Neuronal stem cell (in vitro differentiated cells): Measurements from ENCODE around the gene B3GNT9.

Source experiments
- DNase-seq: peaks from one replicate; pipeline ENCODE4 v3.0.0-alpha.2; 2013; ENCODE audit warnings: low spot score
- H2AFZ ChIP-seq: one replicate; pipeline ENCODE4 v1.6.1; 2013; ENCODE audit warnings: mild to moderate bottlenecking, low read length, inconsistent platforms
- H2AK5ac ChIP-seq: 2 replicates; pipeline ENCODE4 v1.6.1; 2013; ENCODE audit warnings: low read depth, mild to moderate bottlenecking, inconsistent platforms, low read length, moderate library complexity, mixed read lengths
- H2BK120ac ChIP-seq: 2 replicates; pipeline ENCODE4 v1.6.1; 2013; ENCODE audit warnings: low read depth, mild to moderate bottlenecking, inconsistent platforms, low read length, moderate library complexity, mixed read lengths
- H2BK12ac ChIP-seq: one replicate; pipeline ENCODE4 v1.6.1; 2013; ENCODE audit warnings: low read length, inconsistent platforms
- H2BK15ac ChIP-seq: 2 replicates; pipeline ENCODE4 v1.6.1; 2013; ENCODE audit warnings: mild to moderate bottlenecking, low read length, inconsistent platforms, mixed read lengths
- H2BK5ac ChIP-seq: one replicate; pipeline ENCODE4 v1.6.1; 2013; ENCODE audit warnings: inconsistent platforms, mild to moderate bottlenecking, low read length, moderate library complexity
- H3K14ac ChIP-seq: one replicate; pipeline ENCODE4 v1.6.1; 2013; ENCODE audit warnings: low read length, inconsistent platforms
- H3K18ac ChIP-seq: 2 replicates; pipeline ENCODE4 v1.6.1; 2013; ENCODE audit warnings: low read length, inconsistent platforms
- H3K23ac ChIP-seq: 2 replicates; pipeline ENCODE4 v1.6.1; 2013; ENCODE audit warnings: low read depth, mild to moderate bottlenecking, mixed read lengths, low read length, inconsistent platforms; ENCODE audit not compliant: poor library complexity
- H3K27ac ChIP-seq: replicated peaks from 3 replicates; pipeline ENCODE4 v1.5.1; 2013; ENCODE audit warnings: low read length, inconsistent platforms
- H3K27me3 ChIP-seq, 3 experiments: 2 replicates each; pipeline ENCODE4 v1.6.1; 2013; ENCODE audit warnings: low read length in 3 of 3, mild to moderate bottlenecking in 2 of 3, inconsistent platforms in 1 of 3, low read depth in 1 of 3, mixed read lengths in 1 of 3, moderate library complexity in 1 of 3; ENCODE audit not compliant: control insufficient read depth in 3 of 3, insufficient read depth in 3 of 3
- H3K36me3 ChIP-seq, 2 donors: replicated peaks in 1 of 2; 2 replicates each; pipeline ENCODE4 v1.6.1; 2013; ENCODE audit warnings: low read length in 2 of 2; ENCODE audit not compliant: control insufficient read depth in 2 of 2, insufficient read depth in 2 of 2
- H3K4ac ChIP-seq: 2 replicates; pipeline ENCODE4 v1.6.1; 2013; ENCODE audit warnings: inconsistent platforms, mild to moderate bottlenecking, low read length, moderate library complexity
- H3K4me1 ChIP-seq, 2 donors: 1 replicate in 1 of 2; 2 replicates in 1 of 2; pipeline ENCODE4 v1.6.1; 2013; ENCODE audit warnings: low read length in 2 of 2, low read depth in 1 of 2; ENCODE audit not compliant: control insufficient read depth in 2 of 2, insufficient read depth in 1 of 2
- H3K4me2 ChIP-seq: one replicate; pipeline ENCODE4 v1.6.1; 2013; ENCODE audit warnings: mild to moderate bottlenecking, low read length, inconsistent platforms; ENCODE audit not compliant: insufficient read depth, poor library complexity, severe bottlenecking
- H3K4me3 ChIP-seq, 2 donors: 2 replicates each; pipeline ENCODE4 v1.5.1; 2013; ENCODE audit warnings: low read length in 2 of 2, mild to moderate bottlenecking in 2 of 2, inconsistent platforms in 1 of 2, moderate library complexity in 1 of 2
- H3K79me1 ChIP-seq: one replicate; pipeline ENCODE4 v1.6.1; 2013; ENCODE audit warnings: low read depth, mild to moderate bottlenecking, inconsistent platforms, low read length, moderate library complexity
- H3K9ac ChIP-seq: one replicate; pipeline ENCODE4 v1.6.1; 2013; ENCODE audit warnings: mild to moderate bottlenecking, low read depth, low read length, inconsistent platforms; ENCODE audit not compliant: poor library complexity
- H3K9me3 ChIP-seq, 2 donors: replicated peaks in 1 of 2; 2 replicates each; pipeline versions ENCODE3 to v1.6.1; 2013; ENCODE audit warnings: low read length in 2 of 2, mild to moderate bottlenecking in 2 of 2, inconsistent platforms in 1 of 2, low read depth in 1 of 2, mixed read lengths in 1 of 2, moderate library complexity in 1 of 2; ENCODE audit not compliant: control insufficient read depth in 2 of 2, insufficient read depth in 1 of 2
- H4K8ac ChIP-seq: one replicate; pipeline ENCODE4 v1.6.1; 2013; ENCODE audit warnings: low read depth, mild to moderate bottlenecking, inconsistent platforms, low read length, moderate library complexity
- H4K91ac ChIP-seq: one replicate; pipeline ENCODE4 v1.6.1; 2013; ENCODE audit warnings: low read length, low read depth, mild to moderate bottlenecking, inconsistent platforms; ENCODE audit not compliant: poor library complexity
- WGBS, 2 donors: extraction: QIAGEN DNeasy Blood & Tissue Kit; methylation state at CpG; one replicate each; pipeline ENCODE4 v1.1.7; 2013; ENCODE audit warnings: missing lambda C conversion rate in 2 of 2, mixed read lengths in 1 of 2; ENCODE audit not compliant: insufficient read length in 2 of 2, insufficient replicate concordance in 1 of 2; ENCODE audit errors: extremely low coverage in 2 of 2; 5-methylcytosine and 5-hydroxymethylcytosine counted together

The B3GNT9 gene

DNA sequence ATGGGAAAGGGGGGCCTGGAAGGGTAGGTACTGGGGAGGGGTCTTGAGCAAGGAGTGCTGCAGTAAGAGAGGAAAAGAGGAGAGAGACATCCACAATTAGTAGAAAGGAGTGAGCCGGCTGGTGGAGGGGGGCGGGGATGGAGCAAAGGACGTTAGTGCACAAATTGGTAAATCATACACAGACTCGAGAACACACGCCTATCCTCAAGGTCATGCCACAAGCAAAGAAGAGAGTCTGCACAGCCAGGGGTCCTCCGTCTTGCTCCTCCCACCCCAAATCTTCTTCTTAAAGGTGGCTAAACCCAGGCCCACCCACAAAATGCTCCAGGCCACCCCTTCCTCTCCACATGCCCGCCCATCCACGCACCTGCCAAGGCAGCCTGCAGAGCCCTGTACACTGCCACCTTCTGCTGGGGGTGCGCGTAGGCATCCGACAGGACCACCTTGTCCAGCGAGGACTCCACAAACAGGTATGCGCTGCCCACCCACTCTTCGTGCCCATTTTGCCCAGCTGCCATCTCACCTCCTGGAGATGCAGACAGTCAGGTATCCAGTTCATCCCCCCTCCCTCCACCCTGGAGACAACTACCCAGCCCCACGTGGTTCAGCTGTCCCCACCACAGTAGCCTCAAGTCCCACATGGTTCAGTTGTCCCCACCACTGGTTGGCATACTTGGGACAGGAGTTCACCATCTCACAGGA is 5.5 kb upstream of the B3GNT9 start:
- no peak for DNase-seq
- H2BK120ac ChIP-seq = no peak overlapping the region
- H3K18ac ChIP-seq = peak overlapping the region; percentile 64
- peaks cover 0 to 3% of the 10 kb centered on the region in 2 donors for H3K9me3 ChIP-seq
- no peak overlapping the region for H3K4me2 ChIP-seq
- H3K4me3 ChIP-seq = no peak overlapping the region
- no peak overlapping the region for H4K8ac ChIP-seq
- peaks cover 2% of the 10 kb centered on the region for H3K79me1 ChIP-seq
- H3K27me3 ChIP-seq = peaks cover 63 to 96% (median 96%) of the 10 kb centered on the region in 3 experiments
- no peak overlapping the region for H3K27ac ChIP-seq
- peak overlapping the region; percentile 53 for H3K9ac ChIP-seq
- H3K4me1 ChIP-seq = peaks cover 4 to 6% of the 10 kb centered on the region in 2 donors
- no peak overlapping the region for H2BK15ac ChIP-seq
- no CpG with 5 or more reads among the region's 15 CpGs for WGBS, 2 donors
- H4K91ac ChIP-seq = no peak overlapping the region
- peak overlapping the region; percentile 73 for H3K23ac ChIP-seq
- no peak overlapping the region for H2BK5ac ChIP-seq
- H2BK12ac ChIP-seq = no peak overlapping the region
- no peaks in the 10 kb centered on the region for H3K36me3 ChIP-seq
- no peak overlapping the region for H3K14ac ChIP-seq
- H3K4ac ChIP-seq = no peak overlapping the region
- peak overlapping the region; percentile 91 for H2AK5ac ChIP-seq
- H2AFZ ChIP-seq = no peak overlapping the region

DNA sequence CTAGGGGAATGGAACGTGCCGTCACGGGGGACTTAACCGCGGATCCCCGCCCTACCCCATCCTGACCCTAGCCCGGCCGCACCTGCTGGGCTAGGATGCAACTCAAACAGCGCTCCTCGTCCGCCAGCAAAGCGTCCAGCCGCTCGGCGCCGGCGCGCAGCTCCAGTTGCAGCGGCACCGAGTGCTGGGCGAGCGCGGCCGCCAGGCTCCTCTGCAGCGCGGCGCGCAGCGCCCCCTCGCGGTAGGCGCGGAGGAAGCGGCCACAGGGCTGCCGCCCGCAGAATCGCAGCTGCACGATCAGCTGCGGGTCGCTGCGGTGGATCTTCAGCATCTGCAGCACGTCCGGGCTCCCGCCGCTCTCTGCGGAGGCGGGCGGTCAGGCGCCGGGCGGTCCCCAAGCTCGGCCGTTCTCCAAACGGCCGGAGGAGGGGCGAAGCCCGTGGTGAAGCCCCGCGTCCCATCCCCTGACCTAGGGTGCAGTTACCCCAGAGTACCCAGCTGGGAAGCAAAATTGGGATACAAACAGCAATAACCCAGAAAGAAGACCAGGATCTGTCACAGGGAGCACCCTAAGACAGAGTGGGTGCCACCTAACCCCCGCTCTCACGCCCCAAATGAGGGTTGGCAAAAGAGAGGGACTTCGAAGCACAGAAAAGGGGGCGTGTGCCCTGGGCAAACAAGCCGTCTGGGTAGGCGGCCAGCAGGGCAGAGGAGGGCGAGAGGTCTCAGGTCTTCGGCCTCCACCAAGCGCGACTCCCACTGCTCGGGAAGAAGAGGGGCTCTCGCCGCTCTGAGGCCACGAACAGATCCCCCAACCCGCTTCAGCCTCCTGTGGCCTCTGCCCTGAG is 4.7 kb upstream of the B3GNT9 start:
- H3K9ac ChIP-seq = peak overlapping the region; percentile 50
- H2BK120ac ChIP-seq = no peak overlapping the region
- H3K4me1 ChIP-seq = peaks cover 6 to 8% of the 10 kb centered on the region in 2 donors
- H3K27me3 ChIP-seq = peaks cover 59 to 96% (median 91%) of the 10 kb centered on the region in 3 experiments
- no peaks in the 10 kb centered on the region for H3K36me3 ChIP-seq
- no peak overlapping the region for H3K14ac ChIP-seq
- H4K91ac ChIP-seq = no peak overlapping the region
- H3K4ac ChIP-seq = no peak overlapping the region
- H3K18ac ChIP-seq = peak overlapping the region; percentile 64
- peak overlapping the region; percentile 33 to 56 for H3K4me3 ChIP-seq
- no peak overlapping the region for H4K8ac ChIP-seq
- H2BK15ac ChIP-seq = no peak overlapping the region
- H2BK12ac ChIP-seq = no peak overlapping the region
- peak overlapping the region; percentile 73 for H3K23ac ChIP-seq
- peaks cover 0 to under 1% of the 10 kb centered on the region in 2 donors for H3K9me3 ChIP-seq
- H2AK5ac ChIP-seq = peak overlapping the region; percentile 91
- H3K27ac ChIP-seq = no peak overlapping the region
- WGBS, 2 donors = no CpG with 5 or more reads among the region's 74 CpGs
- peaks cover 2% of the 10 kb centered on the region for H3K79me1 ChIP-seq
- peak overlapping the region; percentile 88 for H2AFZ ChIP-seq
- peak; percentile 82 for DNase-seq
- no peak overlapping the region for H2BK5ac ChIP-seq
- H3K4me2 ChIP-seq = peak overlapping the region; percentile 64

DNA sequence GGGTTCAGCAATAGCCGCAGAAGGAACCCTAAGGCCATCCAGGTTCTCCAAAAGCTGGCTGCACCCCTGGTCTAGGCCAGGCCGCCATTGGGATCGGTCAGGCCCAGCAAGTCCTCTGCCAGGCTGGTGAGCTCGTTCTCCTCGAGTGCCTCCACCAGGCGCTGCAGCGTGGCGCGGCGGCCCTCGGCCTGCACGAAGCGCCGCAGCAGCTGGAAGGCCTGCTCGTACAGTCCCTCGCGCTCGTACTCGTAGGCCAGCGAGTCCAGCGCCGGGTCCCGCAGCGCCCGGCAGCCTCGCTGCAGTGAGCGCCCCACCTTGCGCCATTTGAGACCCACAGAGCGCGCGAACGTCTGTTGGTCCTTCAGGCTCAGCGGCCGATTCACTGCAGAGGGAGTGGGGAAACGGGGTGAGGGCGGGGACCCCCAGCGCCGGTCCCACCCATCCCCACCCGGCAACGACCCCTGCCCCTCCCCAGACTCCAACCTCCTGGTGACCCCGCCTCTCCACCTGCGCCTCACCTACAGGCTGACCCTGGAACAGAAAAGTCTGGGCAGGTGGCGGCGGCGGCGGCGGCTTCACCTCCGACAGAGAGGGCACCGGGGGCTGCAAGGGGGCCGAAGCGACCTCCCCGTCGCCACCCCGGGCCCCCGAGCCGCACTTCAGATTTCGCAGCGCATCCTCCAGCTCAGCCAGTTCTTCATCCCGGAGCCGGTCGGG is 3.9 kb upstream of the B3GNT9 start:
- no peak overlapping the region for H3K27ac ChIP-seq
- no CpG with 5 or more reads among the region's 61 CpGs for WGBS, 2 donors
- H3K4me3 ChIP-seq = peak overlapping the region; percentile 33 to 56
- H3K23ac ChIP-seq = peak overlapping the region; percentile 31
- H3K4me1 ChIP-seq = peaks cover 6 to 8% of the 10 kb centered on the region in 2 donors
- H3K36me3 ChIP-seq = no peaks in the 10 kb centered on the region
- H2BK12ac ChIP-seq = no peak overlapping the region
- no peak overlapping the region for H3K14ac ChIP-seq
- H2BK120ac ChIP-seq = no peak overlapping the region
- H3K27me3 ChIP-seq = peaks cover 59 to 96% (median 83%) of the 10 kb centered on the region in 3 experiments
- peak overlapping the region; percentile 88 for H2AFZ ChIP-seq
- peak overlapping the region; percentile 52 for H2AK5ac ChIP-seq
- peak overlapping the region; percentile 58 for H2BK15ac ChIP-seq
- peaks cover 0 to 1% of the 10 kb centered on the region in 2 donors for H3K9me3 ChIP-seq
- H3K4me2 ChIP-seq = peak overlapping the region; percentile 64
- H4K8ac ChIP-seq = no peak overlapping the region
- H4K91ac ChIP-seq = no peak overlapping the region
- H2BK5ac ChIP-seq = peak overlapping the region; percentile 13
- peaks cover 2% of the 10 kb centered on the region for H3K79me1 ChIP-seq
- H3K4ac ChIP-seq = no peak overlapping the region
- H3K18ac ChIP-seq = peak overlapping the region; percentile 52
- DNase-seq = no peak
- peak overlapping the region; percentile 53 for H3K9ac ChIP-seq
